Keratinocyte (primary cell): ENCODE data around the gene BATF2.

Source experiments
- EZH2 ChIP-seq: IDR thresholded peaks from one replicate; pipeline ENCODE4 v1.6.1; 2012; ENCODE audit warnings: inconsistent platforms, mild to moderate bottlenecking, low read length, moderate library complexity
- TF ChIP-seq, protein P1 (sequence below), 3 experiments: IDR thresholded peaks in 1 of 3; conservative IDR thresholded peaks in 1 of 3; optimal IDR thresholded peaks in 1 of 3; 2 replicates in 2 of 3; 3 replicates in 1 of 3; pipeline versions ENCODE3 to v1.5.1; 2011; ENCODE audit warnings: low read length in 3 of 3, mild to moderate bottlenecking in 3 of 3, moderate library complexity in 2 of 3, control low read depth in 1 of 3, inconsistent platforms in 1 of 3; ENCODE audit not compliant: insufficient read depth in 2 of 3; ENCODE audit errors: extremely low read depth in 1 of 3

DNA sequence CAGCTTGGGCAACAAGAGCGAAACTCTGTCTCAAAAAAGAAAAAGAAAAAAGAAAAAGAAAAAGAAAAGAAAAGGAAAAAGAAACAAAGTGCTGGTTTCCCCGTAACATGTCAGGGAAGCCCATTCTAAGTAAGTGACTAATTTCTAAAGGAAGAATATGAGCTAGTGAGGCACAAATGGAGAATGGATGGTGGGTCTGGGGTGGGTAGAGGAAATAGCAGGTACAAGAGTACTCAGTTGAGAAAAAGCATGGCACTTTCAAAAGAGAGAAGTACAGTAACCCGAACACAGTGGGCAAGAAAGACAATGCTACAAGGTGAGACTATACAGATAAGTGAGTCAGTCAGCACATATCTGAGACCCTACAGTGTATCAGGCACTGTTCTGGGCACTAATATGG, 29.4 kb downstream of the BATF2 start:
- TF ChIP-seq, protein P1, sequence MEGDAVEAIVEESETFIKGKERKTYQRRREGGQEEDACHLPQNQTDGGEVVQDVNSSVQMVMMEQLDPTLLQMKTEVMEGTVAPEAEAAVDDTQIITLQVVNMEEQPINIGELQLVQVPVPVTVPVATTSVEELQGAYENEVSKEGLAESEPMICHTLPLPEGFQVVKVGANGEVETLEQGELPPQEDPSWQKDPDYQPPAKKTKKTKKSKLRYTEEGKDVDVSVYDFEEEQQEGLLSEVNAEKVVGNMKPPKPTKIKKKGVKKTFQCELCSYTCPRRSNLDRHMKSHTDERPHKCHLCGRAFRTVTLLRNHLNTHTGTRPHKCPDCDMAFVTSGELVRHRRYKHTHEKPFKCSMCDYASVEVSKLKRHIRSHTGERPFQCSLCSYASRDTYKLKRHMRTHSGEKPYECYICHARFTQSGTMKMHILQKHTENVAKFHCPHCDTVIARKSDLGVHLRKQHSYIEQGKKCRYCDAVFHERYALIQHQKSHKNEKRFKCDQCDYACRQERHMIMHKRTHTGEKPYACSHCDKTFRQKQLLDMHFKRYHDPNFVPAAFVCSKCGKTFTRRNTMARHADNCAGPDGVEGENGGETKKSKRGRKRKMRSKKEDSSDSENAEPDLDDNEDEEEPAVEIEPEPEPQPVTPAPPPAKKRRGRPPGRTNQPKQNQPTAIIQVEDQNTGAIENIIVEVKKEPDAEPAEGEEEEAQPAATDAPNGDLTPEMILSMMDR (optimal IDR thresholded peaks at IDR 0.05 in 1 of 3, IDR thresholded peaks at IDR 0.05 in 1 of 3, conservative IDR thresholded peaks at IDR 0.05 in 1 of 3; ENCODE audit: extremely low read depth in 1 of 3, insufficient read depth in 2 of 3, low read length in 3 of 3), result no peak
- no peak for TF ChIP-seq EZH2
